HS-5 (cell line): ENCODE data around the gene CCNF.

Experiments used
- DNase-seq: peaks from one replicate; pipeline ENCODE4 v3.0.0-alpha.2; 2012; ENCODE audit warnings: low read depth

CCNF gene

DNA sequence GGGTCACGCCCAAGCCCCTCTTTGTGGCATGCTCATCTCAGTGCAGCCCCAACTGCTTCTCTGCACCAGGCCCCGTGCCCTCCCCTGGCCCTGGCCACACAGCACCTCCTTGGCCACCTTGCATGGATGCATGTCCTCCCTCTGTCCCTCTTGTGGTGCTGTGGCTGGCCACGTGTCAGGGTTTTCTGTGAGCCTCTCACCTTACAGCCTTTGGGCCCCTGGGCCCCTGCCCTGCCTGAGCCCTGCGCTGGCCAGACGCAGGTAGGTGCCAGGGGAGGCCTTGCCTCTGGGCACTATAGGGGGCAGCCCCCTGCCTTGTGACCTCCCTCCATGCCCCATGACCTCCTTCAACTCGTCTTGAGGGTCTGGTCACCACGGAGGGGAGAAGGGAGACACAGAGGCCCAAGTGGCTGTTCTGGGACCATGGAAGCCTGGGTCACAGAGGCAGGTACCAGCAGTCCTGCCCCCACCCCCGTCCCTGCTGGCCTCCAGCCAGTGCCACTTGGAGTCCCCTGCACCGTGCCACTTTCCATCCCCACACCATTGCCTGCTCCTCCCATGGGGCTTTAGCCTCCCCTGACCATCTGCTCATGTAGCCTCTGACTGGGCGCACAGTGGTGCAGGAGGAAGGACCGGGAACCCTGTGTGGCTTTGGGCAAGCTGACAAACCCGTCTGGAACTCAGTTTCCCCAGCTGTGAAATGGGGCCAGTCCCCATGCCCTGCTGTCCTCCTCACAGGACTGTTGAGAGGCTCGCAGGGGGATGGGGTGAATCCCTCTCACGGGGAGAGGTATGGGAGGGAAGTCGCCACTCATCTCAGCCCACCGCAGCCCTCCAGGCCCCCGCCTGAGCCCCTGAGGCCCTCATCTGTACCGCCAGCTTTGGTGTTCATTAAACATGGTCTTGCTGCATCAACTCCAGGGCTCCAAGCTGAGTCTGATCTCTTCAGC lies 73.0 kb downstream of the CCNF start:
- DNase-seq: no peak

DNA sequence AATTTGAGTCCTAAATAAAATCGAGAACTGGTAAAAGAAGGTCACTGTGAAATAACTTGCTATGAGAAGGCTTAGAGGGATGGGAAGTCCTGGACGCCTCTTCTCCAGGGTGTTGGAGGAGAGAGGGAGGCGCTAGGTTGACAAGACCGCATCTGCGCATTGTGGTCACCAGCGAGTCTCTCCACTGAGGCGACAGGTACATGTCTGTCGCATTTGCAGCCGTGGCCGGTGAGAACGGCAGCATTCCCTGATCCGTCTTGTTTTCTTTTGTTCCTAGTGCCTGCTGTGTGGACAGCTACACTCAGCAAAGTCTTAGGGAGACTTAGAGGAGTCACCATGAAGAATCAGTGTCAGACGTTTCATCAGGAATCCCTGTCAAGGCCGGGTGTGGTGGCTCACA lies 76.4 kb downstream of the CCNF start:
- DNase-seq: no peak

DNA sequence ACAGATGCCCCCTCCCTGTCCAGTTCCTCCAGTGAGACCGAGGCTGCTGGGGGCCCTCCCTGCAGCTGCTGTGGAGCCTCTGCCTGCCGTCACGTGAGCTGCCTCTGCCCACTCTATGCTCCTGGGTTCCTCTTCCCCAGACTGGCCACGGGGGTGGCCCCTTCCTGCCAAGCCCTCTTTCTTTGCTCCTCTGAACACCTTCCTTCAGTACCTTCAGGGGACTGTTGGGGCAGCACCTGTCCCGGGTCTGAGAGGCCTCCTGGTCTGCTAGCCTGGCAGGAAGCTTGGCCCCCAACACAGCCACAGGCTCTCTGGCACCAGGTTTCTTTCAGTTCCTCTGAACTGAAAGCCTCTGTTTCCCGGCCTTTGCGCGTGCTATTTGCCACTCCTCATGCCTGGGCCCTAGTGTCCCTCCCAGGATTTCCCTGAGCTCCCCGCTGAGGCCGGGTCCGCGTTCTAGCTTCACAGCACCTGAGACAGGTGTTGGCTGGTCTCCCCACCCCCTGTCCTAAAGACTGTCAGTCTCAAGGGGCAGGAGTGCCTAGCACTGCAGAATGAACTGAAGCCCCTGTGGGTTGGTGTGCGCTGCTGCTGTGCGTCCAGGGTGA lies 77.9 kb downstream of the CCNF start:
- DNase-seq: no peak

DNA sequence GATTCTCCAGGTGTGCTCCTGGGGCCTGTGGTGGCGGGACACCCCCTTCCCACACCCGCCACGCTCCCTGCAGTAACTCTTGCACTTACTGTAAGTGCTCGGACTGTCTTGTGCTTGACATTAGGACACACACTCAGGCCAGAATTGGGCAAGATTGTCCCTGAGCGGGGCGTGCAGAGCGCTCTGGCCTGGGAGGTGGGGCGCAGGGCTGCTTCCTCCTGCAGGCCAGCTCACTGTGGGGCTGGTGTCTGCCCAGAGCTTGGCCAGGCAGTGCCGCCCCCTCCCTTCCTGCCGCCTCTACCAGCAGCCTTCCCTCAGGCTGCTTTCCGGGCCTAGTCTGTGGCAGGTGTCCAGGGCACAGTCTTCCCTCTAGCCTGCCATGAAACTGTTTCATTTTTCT lies 78.4 kb downstream of the CCNF start:
- DNase-seq: no peak
